H9 (cell line): ENCODE data around the gene PDCL3. TPM values are rescaled to one million over a fixed set of nuclear protein-coding genes. Genes with fewer than 3 reads are reported as not detected.

Experiments
- DNase-seq: peaks from one replicate; pipeline ENCODE4 v3.0.0-alpha.2; 2017
- H2AFZ ChIP-seq: one replicate; pipeline ENCODE4 v1.6.1; 2013; ENCODE audit warnings: mild to moderate bottlenecking, low read length, control low read depth, moderate library complexity
- H2AK5ac ChIP-seq: 2 replicates; pipeline ENCODE4 v1.6.1; 2013; ENCODE audit warnings: low read length, control low read depth, mixed read lengths; ENCODE audit not compliant: insufficient read length
- H2BK120ac ChIP-seq: one replicate; pipeline ENCODE4 v1.6.1; 2013; ENCODE audit warnings: low read depth, mild to moderate bottlenecking, low read length, control low read depth, inconsistent platforms; ENCODE audit not compliant: poor library complexity, severe bottlenecking
- H2BK12ac ChIP-seq: 2 replicates; pipeline ENCODE4 v1.6.1; 2013; ENCODE audit warnings: low read length, control low read depth, mixed read lengths, low read depth; ENCODE audit not compliant: insufficient read length
- H2BK15ac ChIP-seq: 2 replicates; pipeline ENCODE4 v1.6.1; 2013; ENCODE audit warnings: low read depth, low read length, control low read depth
- H2BK20ac ChIP-seq: one replicate; pipeline ENCODE4 v1.6.1; 2013; ENCODE audit warnings: low read depth, mild to moderate bottlenecking, low read length, control low read depth, inconsistent platforms; ENCODE audit not compliant: poor library complexity, severe bottlenecking
- H2BK5ac ChIP-seq: 2 replicates; pipeline ENCODE4 v1.6.1; 2013; ENCODE audit warnings: low read length, control low read depth, mixed read lengths; ENCODE audit not compliant: insufficient read length
- H3K14ac ChIP-seq: 2 replicates; pipeline ENCODE4 v1.6.1; 2013; ENCODE audit warnings: low read length, control low read depth; ENCODE audit not compliant: insufficient read depth
- H3K18ac ChIP-seq: 2 replicates; pipeline ENCODE4 v1.6.1; 2013; ENCODE audit warnings: low read depth, mild to moderate bottlenecking, mixed read lengths, low read length, control low read depth; ENCODE audit not compliant: insufficient read length
- H3K23ac ChIP-seq: 2 replicates; pipeline ENCODE4 v1.6.1; 2013; ENCODE audit warnings: low read length, control low read depth, mixed read lengths, low read depth; ENCODE audit not compliant: insufficient read length
- H3K23me2 ChIP-seq: 2 replicates; pipeline ENCODE4 v1.6.1; 2013; ENCODE audit warnings: low read depth, mild to moderate bottlenecking, mixed read lengths, low read length, control low read depth; ENCODE audit not compliant: insufficient read length, poor library complexity, severe bottlenecking
- H3K27ac ChIP-seq: 2 replicates; pipeline ENCODE4 v1.5.1; 2013; ENCODE audit warnings: low read length, control low read depth, mixed read lengths, low read depth; ENCODE audit not compliant: insufficient read length
- H3K27me3 ChIP-seq: 2 replicates; pipeline ENCODE4 v1.6.1; 2013; ENCODE audit warnings: low read length, control low read depth, inconsistent platforms; ENCODE audit not compliant: insufficient read depth
- H3K4ac ChIP-seq: 2 replicates; pipeline ENCODE4 v1.6.1; 2013; ENCODE audit warnings: low read depth, mild to moderate bottlenecking, control low read depth, inconsistent platforms, low read length, moderate library complexity
- H3K4me1 ChIP-seq: 2 replicates; pipeline ENCODE4 v1.6.1; 2013; ENCODE audit warnings: low read length, control low read depth, inconsistent platforms; ENCODE audit not compliant: insufficient read depth
- H3K4me2 ChIP-seq: 2 replicates; pipeline ENCODE4 v1.6.1; 2013; ENCODE audit warnings: low read length, control low read depth, mixed read lengths; ENCODE audit not compliant: insufficient read length, insufficient read depth
- H3K56ac ChIP-seq: 2 replicates; pipeline ENCODE4 v1.6.1; 2013; ENCODE audit warnings: low read depth, mild to moderate bottlenecking, mixed read lengths, low read length, control low read depth; ENCODE audit not compliant: insufficient read length
- H3K79me1 ChIP-seq: 2 replicates; pipeline ENCODE4 v1.6.1; 2013; ENCODE audit warnings: low read depth, mild to moderate bottlenecking, moderate library complexity, low read length, control low read depth, inconsistent platforms; ENCODE audit not compliant: insufficient read depth, poor library complexity, severe bottlenecking
- H3K79me2 ChIP-seq: 2 replicates; pipeline ENCODE4 v1.6.1; 2013; ENCODE audit warnings: low read length, control low read depth, inconsistent platforms; ENCODE audit not compliant: insufficient read depth
- H3K9ac ChIP-seq: 2 replicates; pipeline ENCODE4 v1.6.1; 2013; ENCODE audit warnings: low read length, control low read depth, mixed read lengths; ENCODE audit not compliant: insufficient read length; ENCODE audit errors: extremely low read depth
- H3K9me3 ChIP-seq: one replicate; pipeline ENCODE4 v1.6.1; 2013; ENCODE audit warnings: low read depth, low read length, inconsistent platforms; ENCODE audit not compliant: control insufficient read depth
- H3T11ph ChIP-seq: one replicate; pipeline ENCODE4 v1.6.1; 2013; ENCODE audit warnings: mild to moderate bottlenecking, low read length, control low read depth, inconsistent platforms
- H4K20me1 ChIP-seq: one replicate; pipeline ENCODE4 v1.6.1; 2013; ENCODE audit not compliant: control insufficient read depth, insufficient read length, insufficient read depth
- H4K5ac ChIP-seq: 2 replicates; pipeline ENCODE4 v1.6.1; 2013; ENCODE audit warnings: low read depth, mild to moderate bottlenecking, mixed read lengths, low read length, control low read depth; ENCODE audit not compliant: insufficient read length
- H4K8ac ChIP-seq: replicated peaks from 2 replicates; pipeline ENCODE4 v1.6.1; 2013; ENCODE audit warnings: low read length, control low read depth, mixed read lengths, low read depth; ENCODE audit not compliant: insufficient read length
- H4K91ac ChIP-seq: 2 replicates; pipeline ENCODE4 v1.6.1; 2013; ENCODE audit warnings: low read depth, mild to moderate bottlenecking, moderate library complexity, mixed read lengths, low read length, control low read depth; ENCODE audit not compliant: insufficient read length
- H3K27ac Mint-ChIP-seq, 3 experiments: 2 replicates in 2 of 3; 3 replicates in 1 of 3; pipeline ENCODE4 v1.8.0; 2020 to 2021; ENCODE audit warnings: mixed read lengths in 3 of 3, mild to moderate bottlenecking in 1 of 3, moderate library complexity in 1 of 3
- H3K27me3 Mint-ChIP-seq: 2 replicates; pipeline ENCODE4 v1.8.0; 2021; ENCODE audit warnings: low read depth, mild to moderate bottlenecking, moderate library complexity, mixed read lengths
- H3K36me3 Mint-ChIP-seq, 3 experiments: 2 replicates in 2 of 3; 3 replicates in 1 of 3; pipeline ENCODE4 v1.8.0; 2020 to 2021; ENCODE audit warnings: low read depth in 3 of 3, mixed read lengths in 3 of 3; ENCODE audit not compliant: insufficient read depth in 1 of 3
- H3K4me1 Mint-ChIP-seq, 2 experiments: 2 replicates each; pipeline ENCODE4 v1.8.0; 2020; ENCODE audit warnings: mixed read lengths in 2 of 2
- H3K4me3 Mint-ChIP-seq, 2 experiments: 2 replicates in 1 of 2; 3 replicates in 1 of 2; pipeline ENCODE4 v1.8.0; 2020 to 2021; ENCODE audit warnings: mild to moderate bottlenecking in 2 of 2, mixed read lengths in 2 of 2, moderate library complexity in 1 of 2
- H3K9me3 Mint-ChIP-seq, 2 experiments: 2 replicates in 1 of 2; 3 replicates in 1 of 2; pipeline ENCODE4 v1.8.0; 2020; ENCODE audit warnings: mild to moderate bottlenecking in 2 of 2, mixed read lengths in 2 of 2, moderate library complexity in 1 of 2
- CTCF ChIP-seq: fragments of 200-600 bp; sonication (generic); conservative IDR thresholded peaks from 3 replicates; pipeline ENCODE4 v1.8.0; 2021; ENCODE audit warnings: antibody characterized with exemption, mild to moderate bottlenecking
- WGBS: extraction: QIAGEN DNeasy Blood & Tissue Kit; methylation state at CpG from one replicate; pipeline ENCODE4 v1.1.7; 2013; ENCODE audit warnings: missing lambda C conversion rate, low lambda C conversion rate, mixed read lengths; ENCODE audit not compliant: insufficient read length; ENCODE audit errors: extremely low coverage; 5-methylcytosine and 5-hydroxymethylcytosine counted together
- total RNA-seq: library from RNA; stranded (reverse); gene quantifications from 2 replicates; pipeline ENCODE4 v1.2.1, GENCODE V29; 2021

The PDCL3 gene
- total RNA-seq, 1 experiment from 2014 or later, result 39.4 TPM

DNA sequence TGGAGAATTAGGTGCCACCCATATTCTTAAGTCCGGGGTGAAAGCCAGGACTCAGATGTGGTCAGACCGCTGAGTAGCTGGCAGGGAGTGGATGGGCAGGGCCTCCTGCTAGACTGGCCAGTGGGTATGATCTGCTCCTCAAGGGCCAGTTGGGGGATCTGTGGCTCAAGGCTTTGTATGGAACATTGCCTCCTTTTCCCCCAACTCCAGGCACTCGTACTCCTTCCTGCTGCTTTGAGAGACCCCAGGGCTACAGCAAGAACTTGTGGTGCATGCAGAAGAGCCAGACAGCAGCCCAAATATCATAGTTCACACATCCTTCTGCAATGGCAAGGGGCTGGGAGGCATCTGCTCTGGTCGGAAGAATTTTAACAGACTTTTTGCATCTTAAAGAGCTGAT lies 61.7 kb downstream of the PDCL3 start:
- no peaks in the 10 kb centered on the region for H3K4me1 ChIP-seq
- H2BK20ac ChIP-seq, result no peak overlapping the region
- H2BK120ac ChIP-seq, result no peak overlapping the region
- no peaks in the 10 kb centered on the region for H3K4me1 Mint-ChIP-seq
- H3K79me2 ChIP-seq, result no peaks in the 10 kb centered on the region
- DNase-seq, result no peak
- H3T11ph ChIP-seq, result no peak overlapping the region
- H3K9me3 ChIP-seq, result no peaks in the 10 kb centered on the region
- no peak overlapping the region for H3K4me2 ChIP-seq
- H4K5ac ChIP-seq, result no peak overlapping the region
- H2BK15ac ChIP-seq, result no peak overlapping the region
- H3K9me3 Mint-ChIP-seq, result peaks cover 8 to 13% of the 10 kb centered on the region in 2 experiments; a peak in 4 of 5 replicates
- no peak overlapping the region for H3K56ac ChIP-seq
- H3K9ac ChIP-seq, result no peak overlapping the region
- H2AK5ac ChIP-seq, result no peak overlapping the region
- no peak overlapping the region for H2AFZ ChIP-seq
- no peak overlapping the region for H3K4ac ChIP-seq
- TF ChIP-seq CTCF, result no peak
- no peaks in the 10 kb centered on the region for H4K20me1 ChIP-seq
- no peak overlapping the region for H3K23ac ChIP-seq
- WGBS, result no CpG with 5 or more reads among the region's 4 CpGs
- H3K79me1 ChIP-seq, result no peaks in the 10 kb centered on the region
- H3K36me3 Mint-ChIP-seq, result peaks cover 0 to 4% (median 0%) of the 10 kb centered on the region in 3 experiments; a peak in 2 of 7 replicates
- H3K27ac ChIP-seq, result no peak overlapping the region
- no peak overlapping the region for H3K14ac ChIP-seq
- no peaks in the 10 kb centered on the region for H3K23me2 ChIP-seq
- H3K18ac ChIP-seq, result no peak overlapping the region
- H3K27me3 ChIP-seq, result no peaks in the 10 kb centered on the region
- no peak overlapping the region for H4K8ac ChIP-seq
- no peak overlapping the region for H3K27ac Mint-ChIP-seq
- H3K27me3 Mint-ChIP-seq, result peaks cover 2% of the 10 kb centered on the region
- no peak overlapping the region for H4K91ac ChIP-seq
- H2BK5ac ChIP-seq, result no peak overlapping the region
- no peak overlapping the region for H3K4me3 Mint-ChIP-seq
- H2BK12ac ChIP-seq, result no peak overlapping the region
